Vagina (tissue), 2 donors: ENCODE data around the gene GH2. TPM values are rescaled to one million over a fixed set of nuclear protein-coding genes. Genes with fewer than 3 reads are reported as not detected.
"Not testable (repeated sequence)": the region's sequence is repeated elsewhere in the genome, so short reads cannot be mapped to it uniquely, and the experiment has no call there.

Experiments used
- DNase-seq, 2 donors: peaks; one replicate each; pipeline ENCODE4 v3.0.0-alpha.2; 2017; ENCODE audit errors: extremely low spot score in 2 of 2
- H3K27ac ChIP-seq: fragments of 200-600 bp; sonication (generic); one replicate; pipeline ENCODE4 v1.5.1; 2019
- H3K27me3 ChIP-seq: fragments of 200-600 bp; sonication (generic); one replicate; pipeline ENCODE4 v1.5.1; 2019
- H3K36me3 ChIP-seq, 2 donors: fragments of 200-600 bp; sonication (generic); one replicate each; pipeline ENCODE4 v1.5.1; 2017 to 2019
- H3K4me1 ChIP-seq: fragments of 200-600 bp; sonication (generic); one replicate; pipeline ENCODE4 v1.5.1; 2019
- H3K4me3 ChIP-seq, 2 donors: fragments of 200-600 bp; sonication (generic); 1 replicate in 1 of 2; 2 replicates in 1 of 2; pipeline ENCODE4 v1.5.1; 2016 to 2019
- H3K9me3 ChIP-seq: fragments of 200-600 bp; sonication (generic); one replicate; pipeline ENCODE4 v1.5.1; 2019
- CTCF ChIP-seq, 3 experiments: fragments of 450-650 bp in 2 of 3; fragments of 200-600 bp in 1 of 3; sonication (generic) in 1 of 3; IDR thresholded peaks; one replicate each; pipeline ENCODE4 v1.5.1; 2017 to 2019; ENCODE audit warnings: antibody characterized with exemption in 3 of 3, mild to moderate bottlenecking in 2 of 3, moderate library complexity in 2 of 3
- POLR2A ChIP-seq, 2 donors: fragments of 450-650 bp; IDR thresholded peaks; one replicate each; pipeline ENCODE4 v1.6.1; 2017; ENCODE audit warnings: antibody characterized with exemption in 2 of 2, mild to moderate bottlenecking in 2 of 2, moderate library complexity in 2 of 2
- POLR2AphosphoS5 ChIP-seq, 2 donors: sonication (generic); formaldehyde crosslinking; IDR thresholded peaks; one replicate each; pipeline ENCODE4 v1.9.0; 2017; ENCODE audit warnings: antibody characterized with exemption in 2 of 2, mild to moderate bottlenecking in 2 of 2, low read depth in 1 of 2; ENCODE audit not compliant: insufficient read depth in 1 of 2
- intact Hi-C: fragments of 100-400 bp; cut with DNase I; formaldehyde crosslinking; loops from one replicate; pipeline ENCODE4 v1.15.1; 2023
- total RNA-seq: library from RNA; depleted of rRNA; stranded (reverse); fragments of >200 nt; gene quantifications from one replicate; pipeline ENCODE4 v1.2.3, GENCODE V29; 2016

The GH2 gene
- total RNA-seq, 1 donor from 2014 or later: not detected

- H3K4me3 ChIP-seq, H3K4me1 ChIP-seq, DNase-seq, H3K36me3 ChIP-seq, intact Hi-C loops, H3K27me3 ChIP-seq, H3K9me3 ChIP-seq, H3K27ac ChIP-seq: not testable (repeated sequence)
- peak in 1 of 3 experiments; percentile 16 for TF ChIP-seq CTCF (IDR thresholded peaks at IDR 0.05)
Measured at GRCh38 chr17:63889026-63889848, 7.5 kb upstream of the GH2 start.

- H3K27me3 ChIP-seq, H3K36me3 ChIP-seq, H3K9me3 ChIP-seq, DNase-seq, H3K27ac ChIP-seq, H3K4me1 ChIP-seq, H3K4me3 ChIP-seq, intact Hi-C loops: not testable (repeated sequence)
Measured at GRCh38 chr17:63885119-63885518, 3.4 kb upstream of the GH2 start.

GRCh38 chr17:63882626-63883126 lies 932 bp upstream of the GH2 start:
- DNase-seq, H3K27me3 ChIP-seq, H3K4me1 ChIP-seq, H3K4me3 ChIP-seq, H3K27ac ChIP-seq, H3K36me3 ChIP-seq, intact Hi-C loops, H3K9me3 ChIP-seq: not testable (repeated sequence)

GRCh38 chr17:63881337-63881736 lies 407 bp downstream of the GH2 start:
- DNase-seq, intact Hi-C loops, H3K36me3 ChIP-seq: not testable (repeated sequence)

GRCh38 chr17:63880706-63881105 lies 1.0 kb downstream of the GH2 start:
- Histone ChIP-seq H3K4me1 (no peaks in the 10 kb centered on the region), H3K9me3 (no peaks in the 10 kb centered on the region), H3K36me3 (no peaks in the 10 kb centered on the region), H3K4me3 (no peak overlapping the region), H3K27ac (no peak overlapping the region), H3K27me3 (no peaks in the 10 kb centered on the region)
- DNase-seq: no peak
- TF ChIP-seq CTCF (IDR thresholded peaks at IDR 0.05) (no peak), POLR2A (IDR thresholded peaks at IDR 0.05) (no peak), POLR2AphosphoS5 (IDR thresholded peaks at IDR 0.05; ENCODE audit: insufficient read depth in 1 of 2, low read depth in 1 of 2) (no peak)
- intact Hi-C loops: no loop called here

More at GRCh38 chr17:63881337-63881736, 407 bp downstream of the GH2 start:
- H3K27ac ChIP-seq, H3K27me3 ChIP-seq, H3K9me3 ChIP-seq, H3K4me3 ChIP-seq, H3K4me1 ChIP-seq: not testable (repeated sequence)

GRCh38 chr17:63878413-63878812 lies 3.3 kb downstream of the GH2 start:
- H3K9me3 ChIP-seq, DNase-seq, H3K27me3 ChIP-seq, H3K36me3 ChIP-seq, H3K4me1 ChIP-seq, H3K27ac ChIP-seq, intact Hi-C loops, H3K4me3 ChIP-seq: not testable (repeated sequence)

- DNase-seq, H3K27ac ChIP-seq, H3K4me3 ChIP-seq, H3K27me3 ChIP-seq, H3K4me1 ChIP-seq, intact Hi-C loops, H3K9me3 ChIP-seq, H3K36me3 ChIP-seq: not testable (repeated sequence)
Measured at GRCh38 chr17:63874693-63875092, 7.1 kb downstream of the GH2 start.

- DNase-seq, intact Hi-C loops, H3K27ac ChIP-seq, H3K9me3 ChIP-seq, H3K36me3 ChIP-seq, H3K4me3 ChIP-seq, H3K4me1 ChIP-seq, H3K27me3 ChIP-seq: not testable (repeated sequence)
Measured at GRCh38 chr17:63874061-63874626, 7.6 kb downstream of the GH2 start.

- H3K9me3 ChIP-seq, H3K27me3 ChIP-seq, H3K4me1 ChIP-seq, H3K27ac ChIP-seq, DNase-seq, intact Hi-C loops, H3K4me3 ChIP-seq, H3K36me3 ChIP-seq: not testable (repeated sequence)
Measured at GRCh38 chr17:63873577-63873976, 8.2 kb downstream of the GH2 start, which contains the start of gene CSH2. Gene CSH2, minus strand, starts transcription at chr17:63873677. Its CDS starts 63 bp downstream, at chr17:63873614.

GRCh38 chr17:63871646-63872365 lies 9.9 kb downstream of the GH2 start:
- H3K4me3 ChIP-seq, intact Hi-C loops, H3K36me3 ChIP-seq, H3K27ac ChIP-seq, DNase-seq, H3K4me1 ChIP-seq, H3K9me3 ChIP-seq, H3K27me3 ChIP-seq: not testable (repeated sequence)

- intact Hi-C loops, H3K36me3 ChIP-seq, H3K27me3 ChIP-seq, H3K4me3 ChIP-seq, DNase-seq, H3K9me3 ChIP-seq, H3K4me1 ChIP-seq, H3K27ac ChIP-seq: not testable (repeated sequence)
Measured at GRCh38 chr17:63870292-63870665, 11.5 kb downstream of the GH2 start.
